ENCODE data around the gene KDM2A. TPM values are rescaled to one million over a fixed set of nuclear protein-coding genes. Genes with fewer than 3 reads are reported as not detected.
A peak's percentile ranks its signal among the peaks of the same experiment; 100 is the strongest.

Gene KDM2A
- total RNA-seq, 4 donors from 2014 or later = 65.3 to 137 (median 81.2) TPM

DNA sequence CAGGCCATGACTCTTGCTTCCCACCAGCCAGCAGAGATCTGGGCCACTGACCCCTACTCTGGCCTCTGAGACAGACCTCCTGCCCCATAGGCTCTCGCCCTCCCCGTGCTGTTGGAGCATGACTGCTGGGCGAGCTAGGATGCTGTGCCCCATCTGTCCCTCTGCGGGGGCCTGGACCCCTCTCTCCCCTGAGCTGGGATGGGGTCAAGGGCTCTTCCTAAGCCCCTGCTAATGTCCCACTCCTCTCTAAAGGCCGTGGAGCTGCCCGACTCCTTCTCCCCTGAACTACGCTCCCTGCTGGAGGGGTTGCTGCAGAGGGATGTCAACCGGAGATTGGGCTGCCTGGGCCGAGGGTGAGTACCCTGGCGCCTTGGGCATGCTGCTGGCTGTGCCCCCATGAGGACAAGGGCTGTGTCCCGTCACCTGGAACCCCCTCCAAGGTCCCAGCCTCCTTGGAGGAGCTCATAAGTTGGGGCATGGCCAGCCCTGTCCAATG, 163.9 kb downstream of the KDM2A start:
- Histone ChIP-seq H3K36me3 (peaks cover 2 to 73% (median 34%) of the 10 kb centered on the region in 4 donors), H3K27ac (peak overlapping the region; percentile 8 to 51 (median 38)), H3K27me3 (no peaks in the 10 kb centered on the region), H3K9me3 (no peaks in the 10 kb centered on the region), H3K4me3 (no peak overlapping the region), H3K4me1 (peaks cover 15 to 25% (median 22%) of the 10 kb centered on the region in 4 donors)
- 91% methylated on average over 11 of the region's 11 CpGs; no CpG with 5 or more reads in 1 of the 2 donors for WGBS, 2 donors (ENCODE audit: low coverage in 1 of 2)
- intact Hi-C loops (cut with DNase I; ENCODE audit: low total_unique reads) = no loop called here
- in situ Hi-C loops (cut with MboI; ENCODE audit: low pct_ligation_motif_present in 1 of 4, low pct_unique_long_range_greater_than_20kb in 1 of 4, low sequenced_read_pairs in 3 of 4) = no loop called here
- TF ChIP-seq EP300 (IDR thresholded peaks at IDR 0.05; ENCODE audit: low read depth) (no peak), POLR2AphosphoS5 (IDR thresholded peaks at IDR 0.05) (no peak), POLR2A (IDR thresholded peaks at IDR 0.05) (no peak)
- TF ChIP-seq, protein P1, sequence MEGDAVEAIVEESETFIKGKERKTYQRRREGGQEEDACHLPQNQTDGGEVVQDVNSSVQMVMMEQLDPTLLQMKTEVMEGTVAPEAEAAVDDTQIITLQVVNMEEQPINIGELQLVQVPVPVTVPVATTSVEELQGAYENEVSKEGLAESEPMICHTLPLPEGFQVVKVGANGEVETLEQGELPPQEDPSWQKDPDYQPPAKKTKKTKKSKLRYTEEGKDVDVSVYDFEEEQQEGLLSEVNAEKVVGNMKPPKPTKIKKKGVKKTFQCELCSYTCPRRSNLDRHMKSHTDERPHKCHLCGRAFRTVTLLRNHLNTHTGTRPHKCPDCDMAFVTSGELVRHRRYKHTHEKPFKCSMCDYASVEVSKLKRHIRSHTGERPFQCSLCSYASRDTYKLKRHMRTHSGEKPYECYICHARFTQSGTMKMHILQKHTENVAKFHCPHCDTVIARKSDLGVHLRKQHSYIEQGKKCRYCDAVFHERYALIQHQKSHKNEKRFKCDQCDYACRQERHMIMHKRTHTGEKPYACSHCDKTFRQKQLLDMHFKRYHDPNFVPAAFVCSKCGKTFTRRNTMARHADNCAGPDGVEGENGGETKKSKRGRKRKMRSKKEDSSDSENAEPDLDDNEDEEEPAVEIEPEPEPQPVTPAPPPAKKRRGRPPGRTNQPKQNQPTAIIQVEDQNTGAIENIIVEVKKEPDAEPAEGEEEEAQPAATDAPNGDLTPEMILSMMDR (IDR thresholded peaks at IDR 0.05) = no peak
- DNase-seq = no peak

- DNase-seq = no peak
- Histone ChIP-seq H3K27ac (peak overlapping the region; percentile 30 to 54 (median 44)), H3K9me3 (no peaks in the 10 kb centered on the region), H3K27me3 (no peaks in the 10 kb centered on the region), H3K4me1 (peaks cover 13 to 24% (median 21%) of the 10 kb centered on the region in 4 donors), H3K4me3 (no peak overlapping the region), H3K36me3 (peaks cover 2 to 73% (median 34%) of the 10 kb centered on the region in 4 donors)
- 86% methylated on average over 13 of the region's 13 CpGs; no CpG with 5 or more reads in 1 of the 2 donors for WGBS, 2 donors (ENCODE audit: low coverage in 1 of 2)
- TF ChIP-seq, protein P1 (IDR thresholded peaks at IDR 0.05) = no peak
- TF ChIP-seq POLR2A (IDR thresholded peaks at IDR 0.05) (no peak), POLR2AphosphoS5 (IDR thresholded peaks at IDR 0.05) (no peak), EP300 (IDR thresholded peaks at IDR 0.05; ENCODE audit: low read depth) (no peak)
- in situ Hi-C loops (cut with MboI; ENCODE audit: low pct_ligation_motif_present in 1 of 4, low pct_unique_long_range_greater_than_20kb in 1 of 4, low sequenced_read_pairs in 3 of 4) (no loop called here), intact Hi-C loops (cut with DNase I; ENCODE audit: low total_unique reads) (no loop called here)
Measured at GRCh38 chr11:67283481-67283963, 164.5 kb downstream of the KDM2A start.

- Histone ChIP-seq H3K36me3 (peaks cover 2 to 62% (median 31%) of the 10 kb centered on the region in 4 donors), H3K9me3 (no peaks in the 10 kb centered on the region), H3K27ac (peak overlapping the region in 3 of 4 donors; percentile 10 to 100 (median 95)), H3K4me1 (peaks cover 14 to 27% (median 21%) of the 10 kb centered on the region in 4 donors), H3K4me3 (no peak overlapping the region), H3K27me3 (no peaks in the 10 kb centered on the region)
- in situ Hi-C loops (cut with MboI; ENCODE audit: low pct_ligation_motif_present in 1 of 4, low pct_unique_long_range_greater_than_20kb in 1 of 4, low sequenced_read_pairs in 3 of 4) (no loop called here), intact Hi-C loops (cut with DNase I; ENCODE audit: low total_unique reads) (no loop called here)
- no peak for DNase-seq
- 40 to 91% methylated on average over 1 to 45 of the region's 45 CpGs for WGBS, 2 donors (ENCODE audit: low coverage in 1 of 2)
- no peak for TF ChIP-seq POLR2A (IDR thresholded peaks at IDR 0.05)
- TF ChIP-seq, protein P1 (IDR thresholded peaks at IDR 0.05) = no peak
- no peak for TF ChIP-seq POLR2AphosphoS5 (IDR thresholded peaks at IDR 0.05)
- no peak for TF ChIP-seq EP300 (IDR thresholded peaks at IDR 0.05; ENCODE audit: low read depth)
Measured at GRCh38 chr11:67284811-67285540, 165.9 kb downstream of the KDM2A start.

Data from transverse colon (tissue), 4 donors.